OCI-LY1 (cell line): ENCODE results near the gene TAAR2.

Experiments used
- CTCF ChIP-seq: fragments of 200-600 bp; sonication (generic), shearing (Covaris generic); IDR thresholded peaks from 2 replicates; pipeline ENCODE4 v1.5.1; 2017; ENCODE audit warnings: mild to moderate bottlenecking, antibody characterized with exemption, low read length, moderate library complexity, mixed read lengths
- EZH2 ChIP-seq: fragments of 200-600 bp; sonication (generic), shearing (Covaris generic); IDR thresholded peaks from 2 replicates; pipeline ENCODE4 v1.8.0; 2017; ENCODE audit warnings: borderline replicate concordance, mixed run types, mild to moderate bottlenecking, antibody characterized with exemption, low read length, moderate library complexity, mixed read lengths

DNA sequence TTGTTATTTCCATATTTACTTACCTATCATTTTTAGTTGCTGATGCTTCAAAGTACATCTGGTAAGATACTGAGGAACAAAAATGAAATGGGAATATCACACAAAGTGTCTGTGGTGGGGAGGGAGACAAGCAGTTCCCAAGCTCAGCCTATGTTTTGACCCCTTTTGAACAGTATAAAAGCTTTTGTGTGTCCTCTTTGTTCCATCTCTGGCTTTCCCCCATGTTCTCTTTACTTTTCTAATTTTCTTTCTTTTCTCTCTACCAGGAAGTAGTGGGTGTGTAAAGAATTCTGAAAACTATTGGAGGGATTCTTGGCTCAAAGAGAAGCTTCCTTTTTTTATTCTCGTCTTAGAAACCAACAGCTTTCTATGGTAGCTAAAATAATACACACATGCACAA is 7.4 kb downstream of the TAAR2 start:
- TF ChIP-seq CTCF = no peak
- TF ChIP-seq EZH2 = no peak
